Gastroesophageal sphincter (tissue), 4 donors: ENCODE data around the gene DSN1. TPM values are rescaled to one million over a fixed set of nuclear protein-coding genes. Genes with fewer than 3 reads are reported as not detected.

Experiments
- ATAC-seq: fragments of 150-250 bp; one replicate; pipeline ENCODE4 v1.9.1; 2016; ENCODE audit warnings: mild to moderate bottlenecking, moderate library complexity
- H3K27ac ChIP-seq, 4 donors: fragments of 200-600 bp; sonication (generic) in 3 of 4; 1 replicate in 3 of 4; 2 replicates in 1 of 4; pipeline ENCODE4 v1.5.1; 2016 to 2019
- H3K27me3 ChIP-seq: fragments of 200-600 bp; sonication (generic); one replicate; pipeline ENCODE4 v1.5.1; 2019
- H3K36me3 ChIP-seq, 2 donors: fragments of 200-600 bp; sonication (generic); one replicate each; pipeline ENCODE4 v1.5.1; 2019; ENCODE audit warnings: control low read depth in 1 of 2
- H3K4me1 ChIP-seq, 3 donors: fragments of 200-600 bp; sonication (generic); 1 replicate in 2 of 3; 2 replicates in 1 of 3; pipeline ENCODE4 v1.5.1; 2016 to 2019; ENCODE audit warnings: control low read depth in 2 of 3
- H3K4me3 ChIP-seq, 2 donors: fragments of 200-600 bp; sonication (generic); one replicate each; pipeline ENCODE4 v1.5.1; 2019; ENCODE audit warnings: mild to moderate bottlenecking in 1 of 2, moderate library complexity in 1 of 2
- H3K9me3 ChIP-seq, 3 donors: fragments of 200-600 bp; sonication (generic); one replicate each; pipeline ENCODE4 v1.5.1; 2017 to 2019; ENCODE audit warnings: control low read depth in 2 of 3
- CTCF ChIP-seq, 4 experiments: fragments of 200-600 bp in 2 of 4; fragments of 450-650 bp in 2 of 4; sonication (generic) in 1 of 4; IDR thresholded peaks; one replicate each; pipeline ENCODE4 v1.5.1; 2017 to 2019; ENCODE audit warnings: antibody characterized with exemption in 4 of 4, mild to moderate bottlenecking in 2 of 4, moderate library complexity in 2 of 4
- EP300 ChIP-seq: sonication (generic); formaldehyde crosslinking; IDR thresholded peaks from one replicate; pipeline ENCODE4 v1.6.1; 2017; ENCODE audit warnings: antibody characterized with exemption, mild to moderate bottlenecking
- POLR2A ChIP-seq, 2 donors: fragments of 450-650 bp; IDR thresholded peaks; one replicate each; pipeline ENCODE4 v1.6.1; 2017; ENCODE audit warnings: antibody characterized with exemption in 2 of 2, mild to moderate bottlenecking in 2 of 2, moderate library complexity in 1 of 2
- POLR2AphosphoS5 ChIP-seq: sonication (generic); formaldehyde crosslinking; IDR thresholded peaks from one replicate; pipeline ENCODE4 v1.6.1; 2017; ENCODE audit warnings: antibody characterized with exemption
- WGBS, 2 donors: methylation state at CpG; one replicate each; pipeline ENCODE4 v1.1.5; 2018; ENCODE audit warnings: low coverage in 1 of 2; 5-methylcytosine and 5-hydroxymethylcytosine counted together
- total RNA-seq, 4 donors: library from RNA; depleted of rRNA; stranded (reverse); fragments of >200 nt; gene quantifications; one replicate each; pipeline ENCODE4 v1.1.0, GENCODE V29; 2016

The DSN1 gene
- total RNA-seq, 4 donors from 2014 or later: 5.1 to 8.1 (median 6.0) TPM

- Histone ChIP-seq H3K27ac (no peak overlapping the region), H3K9me3 (no peaks in the 10 kb centered on the region)
- no peak for TF ChIP-seq EP300
Observed at GRCh38 chr20:36717021-36717420, 56.5 kb downstream of the DSN1 start.

GRCh38 chr20:36712775-36713174 lies 60.8 kb downstream of the DSN1 start:
- H3K27ac ChIP-seq: no peak overlapping the region
- ATAC-seq: no peak
- no peaks in the 10 kb centered on the region for H3K36me3 ChIP-seq
- H3K4me3 ChIP-seq: no peak overlapping the region
- no peaks in the 10 kb centered on the region for H3K9me3 ChIP-seq
- TF ChIP-seq POLR2AphosphoS5: no peak
- no peak for TF ChIP-seq EP300
- TF ChIP-seq CTCF (IDR thresholded peaks at IDR 0.05): no peak
- no peak for TF ChIP-seq POLR2A (IDR thresholded peaks at IDR 0.05)
- no peaks in the 10 kb centered on the region for H3K4me1 ChIP-seq
- H3K27me3 ChIP-seq: no peaks in the 10 kb centered on the region
- WGBS, 2 donors: 80% methylated on average over 1 of the region's 1 CpG; no CpG with 5 or more reads in 1 of the 2 donors

More at GRCh38 chr20:36717021-36717420, 56.5 kb downstream of the DSN1 start:
- H3K4me1 ChIP-seq: no peaks in the 10 kb centered on the region
- H3K27me3 ChIP-seq: no peaks in the 10 kb centered on the region
- H3K36me3 ChIP-seq: peaks cover 0 to 33% of the 10 kb centered on the region in 2 donors
- 72 to 82% methylated on average over 3 of the region's 3 CpGs for WGBS, 2 donors
- ATAC-seq: no peak
- no peak overlapping the region for H3K4me3 ChIP-seq

GRCh38 chr20:36709126-36709525 lies 64.4 kb downstream of the DSN1 start:
- WGBS, 2 donors: 73 to 74% methylated on average over 4 to 5 of the region's 5 CpGs
- no peak for TF ChIP-seq POLR2AphosphoS5
- TF ChIP-seq CTCF (IDR thresholded peaks at IDR 0.05): no peak
- TF ChIP-seq EP300: no peak
- no peak for TF ChIP-seq POLR2A (IDR thresholded peaks at IDR 0.05)
- Histone ChIP-seq H3K4me1 (no peaks in the 10 kb centered on the region), H3K27me3 (no peaks in the 10 kb centered on the region), H3K4me3 (no peak overlapping the region), H3K9me3 (no peaks in the 10 kb centered on the region), H3K27ac (no peak overlapping the region), H3K36me3 (peaks cover 0 to 24% of the 10 kb centered on the region in 2 donors)
- ATAC-seq: no peak

- no peak for TF ChIP-seq CTCF (IDR thresholded peaks at IDR 0.05)
- TF ChIP-seq POLR2A (IDR thresholded peaks at IDR 0.05): no peak
- no peak for TF ChIP-seq EP300
- ATAC-seq: no peak
- WGBS, 2 donors: 90 to 92% methylated on average over 4 of the region's 4 CpGs
Observed at GRCh38 chr20:36703530-36703929, 70.0 kb downstream of the DSN1 start.

More at GRCh38 chr20:36703530-36703929, 70.0 kb downstream of the DSN1 start:
- Histone ChIP-seq H3K9me3 (no peaks in the 10 kb centered on the region), H3K27me3 (no peaks in the 10 kb centered on the region), H3K4me1 (no peaks in the 10 kb centered on the region), H3K36me3 (peaks cover 0 to 24% of the 10 kb centered on the region in 2 donors), H3K27ac (no peak overlapping the region), H3K4me3 (no peak overlapping the region)

Other genes with a start within 250 kb of the DSN1 start
- gene MYL9, start 232.2 kb downstream of the DSN1 start, total RNA-seq: 1,000 to 10,000 TPM; 1,087 to 2,842 (median 1,707) TPM
- gene TGIF2, start 200.2 kb downstream of the DSN1 start, total RNA-seq: 10 to 100 TPM in 2 of 4 donors, 1 to 10 TPM in 2; 7.2 to 14.0 (median 9.4) TPM
- 100 to 1,000 TPM in 1 of 4 donors, 10 to 100 TPM in 3; 66.3 to 100 (median 78.9) TPM for gene RAB5IF, start 168.0 kb downstream of the DSN1 start, total RNA-seq
- under 1 TPM in 1 of 4 donors, not detected in 3; 0.13 TPM for gene SLA2, start 127.6 kb downstream of the DSN1 start, total RNA-seq
- 10 to 100 TPM; 13.3 to 37.1 (median 26.0) TPM for gene NDRG3, start 27.7 kb downstream of the DSN1 start, total RNA-seq
- gene TLDC2, start 102.4 kb upstream of the DSN1 start, total RNA-seq: 1 to 10 TPM in 1 of 4 donors, under 1 TPM in 2, not detected in 1; 0.27 to 3.7 (median 0.27) TPM
- gene SAMHD1, start 177.9 kb upstream of the DSN1 start, total RNA-seq: 100 to 1,000 TPM; 348 to 854 (median 449) TPM